CD4-positive, alpha-beta T cell treated with Interleukin-15 for 1 hour (primary cell): ENCODE results near the gene GINS2.

ENCODE experiments used
- DNase-seq: peaks from one replicate; pipeline ENCODE4 v3.0.0-alpha.2; 2020

GINS2 gene

GRCh38 chr16:85716022-85716679 lies 27.4 kb upstream of the GINS2 start:
- DNase-seq = no peak

- no peak for DNase-seq
These were observed 26.6 kb upstream of the GINS2 start for GRCh38 chr16:85715169-85716021.

- no peak for DNase-seq
These were observed 24.0 kb upstream of the GINS2 start for GRCh38 chr16:85712801-85713200.

GRCh38 chr16:85711982-85712587 lies 23.3 kb upstream of the GINS2 start:
- no peak for DNase-seq

GRCh38 chr16:85710732-85711131 lies 22.0 kb upstream of the GINS2 start:
- no peak for DNase-seq

GRCh38 chr16:85709766-85710585 lies 21.2 kb upstream of the GINS2 start:
- no peak for DNase-seq

GRCh38 chr16:85708338-85708737 lies 19.6 kb upstream of the GINS2 start:
- no peak for DNase-seq

- DNase-seq = no peak
These were observed 18.9 kb upstream of the GINS2 start for GRCh38 chr16:85707528-85708095.

- no peak for DNase-seq
These were observed 17.8 kb upstream of the GINS2 start for GRCh38 chr16:85706449-85707034.

GRCh38 chr16:85704900-85705846 lies 16.4 kb upstream of the GINS2 start:
- no peak for DNase-seq

GRCh38 chr16:85704011-85704410 lies 15.3 kb upstream of the GINS2 start:
- DNase-seq = no peak

- no peak for DNase-seq
These were observed 10.9 kb upstream of the GINS2 start for GRCh38 chr16:85699628-85700027.

- DNase-seq = no peak
These were observed 10.3 kb upstream of the GINS2 start for GRCh38 chr16:85698935-85699558.

- DNase-seq = no peak
These were observed 9.7 kb upstream of the GINS2 start for GRCh38 chr16:85698459-85698891.

GRCh38 chr16:85697431-85697830 lies 8.7 kb upstream of the GINS2 start:
- DNase-seq = no peak

GRCh38 chr16:85696781-85697180 lies 8.0 kb upstream of the GINS2 start:
- no peak for DNase-seq

GRCh38 chr16:85695196-85696128 lies 6.7 kb upstream of the GINS2 start:
- DNase-seq = no peak

GRCh38 chr16:85690469-85691064 lies 1.8 kb upstream of the GINS2 start:
- DNase-seq = no peak

- no peak for DNase-seq
These were observed 1.2 kb upstream of the GINS2 start for GRCh38 chr16:85689950-85690320.
